CD14-positive monocyte (primary cell): ENCODE data around the gene NINL. TPM values are rescaled to one million over a fixed set of nuclear protein-coding genes. Genes with fewer than 3 reads are reported as not detected.

ENCODE experiments used
- DNase-seq, 3 donors: peaks; one replicate each; pipeline ENCODE4 v3.0.0-alpha.2; 2011 to 2022
- H2AFZ ChIP-seq: 2 replicates; pipeline ENCODE4 v1.6.0; 2012; ENCODE audit warnings: mild to moderate bottlenecking, low read depth, low read length, inconsistent platforms; ENCODE audit not compliant: insufficient read depth, poor library complexity, severe bottlenecking
- H3K27ac ChIP-seq, 2 donors: 1 replicate in 1 of 2; 2 replicates in 1 of 2; pipeline ENCODE4 v1.5.1; 2012 to 2013; ENCODE audit warnings: low read length in 2 of 2, control low read depth in 1 of 2, inconsistent platforms in 1 of 2, low read depth in 1 of 2, mild to moderate bottlenecking in 1 of 2
- H3K27me3 ChIP-seq, 2 donors: one replicate each; pipeline versions ENCODE4 v1.6.0 to v1.6.1; 2011 to 2013; ENCODE audit warnings: low read length in 2 of 2; ENCODE audit not compliant: control insufficient read depth in 2 of 2, insufficient read depth in 2 of 2
- H3K36me3 ChIP-seq, 2 donors: replicated peaks in 1 of 2; 1 replicate in 1 of 2; 2 replicates in 1 of 2; pipeline versions ENCODE4 v1.5.1 to v1.6.1; 2012 to 2013; ENCODE audit warnings: low read length in 2 of 2, control low read depth in 1 of 2, inconsistent platforms in 1 of 2, mild to moderate bottlenecking in 1 of 2; ENCODE audit not compliant: insufficient read depth in 2 of 2, control insufficient read depth in 1 of 2
- H3K4me1 ChIP-seq, 2 donors: 1 replicate in 1 of 2; 2 replicates in 1 of 2; pipeline versions ENCODE4 v1.5.1 to v1.6.1; 2012 to 2013; ENCODE audit warnings: low read length in 2 of 2, control low read depth in 1 of 2, inconsistent platforms in 1 of 2, mild to moderate bottlenecking in 1 of 2, moderate library complexity in 1 of 2; ENCODE audit not compliant: insufficient read depth in 2 of 2, control insufficient read depth in 1 of 2
- H3K4me2 ChIP-seq: replicated peaks from 2 replicates; pipeline ENCODE3; 2012; ENCODE audit warnings: low read length, moderate library complexity, mild to moderate bottlenecking; ENCODE audit not compliant: poor library complexity, severe bottlenecking; ENCODE audit errors: extremely low read depth
- H3K4me3 ChIP-seq, 3 experiments: fragments of 200-600 bp in 1 of 3; sonication (generic) in 1 of 3; replicated peaks in 1 of 3; 1 replicate in 2 of 3; 2 replicates in 1 of 3; pipeline ENCODE4 v1.5.1; 2011 to 2013; ENCODE audit warnings: low read length in 3 of 3, mild to moderate bottlenecking in 3 of 3, control low read depth in 2 of 3, low read depth in 2 of 3, inconsistent platforms in 1 of 3, moderate library complexity in 1 of 3
- H3K79me2 ChIP-seq: 2 replicates; pipeline ENCODE4 v1.6.0; 2012; ENCODE audit warnings: mild to moderate bottlenecking, control low read depth, inconsistent platforms, low read length, moderate library complexity; ENCODE audit not compliant: insufficient read depth
- H3K9ac ChIP-seq: 2 replicates; pipeline ENCODE4 v1.6.0; 2017; ENCODE audit warnings: low read length, mild to moderate bottlenecking; ENCODE audit not compliant: insufficient read depth, poor library complexity, severe bottlenecking
- H3K9me3 ChIP-seq, 2 donors: replicated peaks in 1 of 2; 1 replicate in 1 of 2; 2 replicates in 1 of 2; pipeline versions ENCODE4 v1.5.1 to v1.6.1; 2012 to 2013; ENCODE audit warnings: low read length in 2 of 2, control low read depth in 1 of 2; ENCODE audit not compliant: control insufficient read depth in 1 of 2, insufficient read depth in 1 of 2
- H4K20me1 ChIP-seq: 2 replicates; pipeline ENCODE4 v1.6.0; 2012; ENCODE audit warnings: mild to moderate bottlenecking, low read length, control low read depth, moderate library complexity; ENCODE audit not compliant: insufficient read depth
- H3K27ac Mint-ChIP-seq, 7 donors: one replicate each; pipeline ENCODE4 v1.8.0; 2020; ENCODE audit warnings: mild to moderate bottlenecking in 7 of 7, mixed read lengths in 7 of 7, moderate library complexity in 6 of 7, inconsistent platforms in 2 of 7
- H3K27me3 Mint-ChIP-seq, 3 donors: one replicate each; pipeline ENCODE4 v1.8.0; 2021 to 2022; ENCODE audit warnings: low read depth in 3 of 3, mild to moderate bottlenecking in 3 of 3, mixed read lengths in 3 of 3, moderate library complexity in 3 of 3, inconsistent platforms in 1 of 3
- H3K36me3 Mint-ChIP-seq, 2 donors: one replicate each; pipeline ENCODE4 v1.8.0; 2020; ENCODE audit warnings: mixed read lengths in 2 of 2, inconsistent platforms in 1 of 2, mild to moderate bottlenecking in 1 of 2
- H3K4me1 Mint-ChIP-seq: one replicate; pipeline ENCODE4 v1.8.0; 2020; ENCODE audit warnings: mild to moderate bottlenecking, mixed read lengths
- H3K4me3 Mint-ChIP-seq, 2 donors: one replicate each; pipeline ENCODE4 v1.8.0; 2020; ENCODE audit warnings: mild to moderate bottlenecking in 2 of 2, mixed read lengths in 2 of 2, moderate library complexity in 1 of 2
- H3K9me3 Mint-ChIP-seq, 7 donors: one replicate each; pipeline ENCODE4 v1.8.0; 2020 to 2022; ENCODE audit warnings: mixed read lengths in 7 of 7, mild to moderate bottlenecking in 6 of 7, moderate library complexity in 6 of 7, inconsistent platforms in 2 of 7
- CTCF ChIP-seq: fragments of 200-600 bp; IDR thresholded peaks from one replicate; pipeline ENCODE4 v1.8.0; 2022; ENCODE audit warnings: antibody characterized with exemption, mild to moderate bottlenecking
- WGBS: methylation state at CpG from one replicate; pipeline ENCODE4 v1.1.5; 2013; ENCODE audit warnings: missing lambda C conversion rate; ENCODE audit not compliant: insufficient coverage; 5-methylcytosine and 5-hydroxymethylcytosine counted together
- intact Hi-C, 2 donors: fragments of 100-400 bp; cut with micrococcal nuclease; formaldehyde crosslinking; loops; one replicate each; pipeline versions ENCODE4 v1.15.0 to v1.15.1; 2023
- polyA plus RNA-seq, 3 donors: library from polyadenylated mRNA; depleted of rRNA in 1 of 3; unstranded in 2 of 3; stranded (reverse) in 1 of 3; fragments of 300-500 nt in 2 of 3; fragments of >200 nt in 1 of 3; fragmentation: Illumina TruSeq in 2 of 3; gene quantifications; 1 replicate in 2 of 3; 2 replicates in 1 of 3; pipeline ENCODE4 v1.2.3, GENCODE V29; 2012 to 2021

The NINL gene
- polyA plus RNA-seq, 3 donors, result 0.08 to 0.15 TPM; not detected in 1

- no peak overlapping the region for H3K27ac Mint-ChIP-seq
- no peaks in the 10 kb centered on the region for H4K20me1 ChIP-seq
- WGBS, result 100% methylated on average over 4 of the region's 4 CpGs
- no peak overlapping the region for H3K27ac ChIP-seq
- no peak overlapping the region for H3K4me2 ChIP-seq
- H3K27me3 Mint-ChIP-seq, result no peaks in the 10 kb centered on the region
- no peaks in the 10 kb centered on the region for H3K9me3 ChIP-seq
- H3K36me3 ChIP-seq, result peaks cover 8 to 55% of the 10 kb centered on the region in 2 donors
- no peaks in the 10 kb centered on the region for H3K27me3 ChIP-seq
- no peak overlapping the region for H2AFZ ChIP-seq
- peaks cover 39 to 76% of the 10 kb centered on the region in 2 donors for H3K36me3 Mint-ChIP-seq
- no peak for DNase-seq
- peaks cover under 1% of the 10 kb centered on the region for H3K4me1 Mint-ChIP-seq
- H3K9me3 Mint-ChIP-seq, result peaks cover 0 to 5% (median 2%) of the 10 kb centered on the region in 7 donors
- H3K79me2 ChIP-seq, result no peaks in the 10 kb centered on the region
- no peak overlapping the region for H3K4me3 Mint-ChIP-seq
- TF ChIP-seq CTCF, result no peak
- H3K9ac ChIP-seq, result no peak overlapping the region
- H3K4me3 ChIP-seq, result no peak overlapping the region
- H3K4me1 ChIP-seq, result peaks cover 1 to 3% of the 10 kb centered on the region in 2 donors
- intact Hi-C loops, result no loop called here
Observed at GRCh38 chr20:25444556-25444955, 140.8 kb downstream of the NINL start.

- no peaks in the 10 kb centered on the region for H3K79me2 ChIP-seq
- no peak overlapping the region for H3K4me2 ChIP-seq
- no peak overlapping the region for H3K4me3 ChIP-seq
- H3K27ac ChIP-seq, result no peak overlapping the region
- no peak for TF ChIP-seq CTCF
- peak; percentile 9 to 50 (median 35) for DNase-seq
- no CpG with 5 or more reads among the region's 3 CpGs for WGBS
- peak overlapping the region in 4 of 7 donors; percentile 35 to 79 (median 58) for H3K27ac Mint-ChIP-seq
- H3K36me3 Mint-ChIP-seq, result peaks cover 27 to 43% of the 10 kb centered on the region in 2 donors
- H3K9me3 Mint-ChIP-seq, result no peaks in the 10 kb centered on the region
- H3K27me3 ChIP-seq, result no peaks in the 10 kb centered on the region
- H3K27me3 Mint-ChIP-seq, result peaks cover 0 to 4% (median 0%) of the 10 kb centered on the region in 3 donors
- H3K4me1 ChIP-seq, result peaks cover 9% of the 10 kb centered on the region in 2 donors
- H3K4me1 Mint-ChIP-seq, result peaks cover 6% of the 10 kb centered on the region
- no peak overlapping the region for H3K9ac ChIP-seq
- H3K36me3 ChIP-seq, result peaks cover 0 to 25% of the 10 kb centered on the region in 2 donors
- H2AFZ ChIP-seq, result no peak overlapping the region
- H4K20me1 ChIP-seq, result no peaks in the 10 kb centered on the region
- H3K4me3 Mint-ChIP-seq, result no peak overlapping the region
- no peaks in the 10 kb centered on the region for H3K9me3 ChIP-seq
- intact Hi-C loops, result no loop called here
Observed at GRCh38 chr20:25439328-25439727, 146.0 kb downstream of the NINL start.
